Measurements from ENCODE around the gene ZNF350. TPM values are rescaled to one million over a fixed set of nuclear protein-coding genes. Genes with fewer than 3 reads are reported as not detected.
A peak's percentile ranks its signal among the peaks of the same experiment; 100 is the strongest.
"Not testable (repeated sequence)": the region's sequence is repeated elsewhere in the genome, so short reads cannot be mapped to it uniquely, and the experiment has no call there.

Gene ZNF350
- polyA plus RNA-seq, 6 donors from 2014 or later, result 24.0 to 42.2 (median 33.3) TPM

DNA sequence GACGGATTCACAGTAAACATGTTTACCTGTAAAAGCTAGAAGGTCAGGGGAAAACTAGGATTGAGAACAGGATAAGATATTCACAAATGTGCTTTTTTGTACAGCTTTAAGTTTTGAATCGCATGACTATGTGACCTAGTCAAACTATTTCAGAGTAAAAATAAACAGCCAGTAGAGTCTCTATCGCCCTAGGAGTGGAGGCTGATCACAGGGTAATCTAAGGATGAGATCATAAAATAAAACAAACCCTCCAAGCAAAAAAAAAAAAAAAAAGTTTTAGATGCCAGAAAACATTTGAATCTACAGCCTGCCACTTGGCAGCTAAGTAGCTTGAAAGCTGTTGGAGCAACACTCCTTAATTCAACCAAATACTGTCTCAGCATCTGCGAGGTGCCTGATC is 26.8 kb downstream of the ZNF350 start:
- Mint-ChIP-seq H3K27ac (no peak overlapping the region), H3K9me3 (peaks cover 28 to 96% (median 72%) of the 10 kb centered on the region in 7 donors)

DNA sequence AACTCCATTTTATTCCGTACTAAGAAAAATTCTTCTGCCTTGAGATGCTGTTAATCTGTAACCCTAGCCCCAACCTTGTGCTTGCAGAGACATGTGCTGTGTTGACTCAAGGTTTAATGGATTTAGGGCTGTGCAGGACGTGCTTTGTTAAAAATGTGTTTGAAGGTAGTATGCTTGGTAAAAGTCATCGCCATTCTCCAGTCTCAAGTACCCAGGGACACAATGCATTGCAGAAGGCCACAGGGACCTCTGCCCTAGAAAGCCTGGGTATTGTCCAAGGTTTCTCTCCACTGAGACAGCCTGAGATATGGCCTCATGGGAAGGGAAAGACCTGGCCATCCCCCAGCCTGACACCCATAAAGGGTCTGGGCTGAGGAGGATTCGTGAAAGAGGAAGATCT is 28.8 kb downstream of the ZNF350 start:
- not testable (repeated sequence) for H3K27ac Mint-ChIP-seq; DNase-seq; ATAC-seq (ENCODE audit: low read depth in 2 of 2); H3K27me3 Mint-ChIP-seq; H3K4me1 Mint-ChIP-seq
- peak overlapping the region in 1 of 8 donors; percentile 9 for H3K4me3 Mint-ChIP-seq
- peaks cover 50 to 52% of the 10 kb centered on the region in 2 donors for H3K36me3 Mint-ChIP-seq
- H3K9me3 Mint-ChIP-seq, result peaks cover 24 to 90% (median 67%) of the 10 kb centered on the region in 7 donors

More for the DNA sequence above, 26.8 kb downstream of the ZNF350 start:
- Mint-ChIP-seq H3K27me3 (no peaks in the 10 kb centered on the region), H3K4me3 (no peak overlapping the region), H3K36me3 (peaks cover 56 to 70% of the 10 kb centered on the region in 2 donors), H3K4me1 (peaks cover 0 to 4% (median 4%) of the 10 kb centered on the region in 3 donors)
- no peak for DNase-seq
- ATAC-seq (ENCODE audit: low read depth in 2 of 2), result no peak

DNA sequence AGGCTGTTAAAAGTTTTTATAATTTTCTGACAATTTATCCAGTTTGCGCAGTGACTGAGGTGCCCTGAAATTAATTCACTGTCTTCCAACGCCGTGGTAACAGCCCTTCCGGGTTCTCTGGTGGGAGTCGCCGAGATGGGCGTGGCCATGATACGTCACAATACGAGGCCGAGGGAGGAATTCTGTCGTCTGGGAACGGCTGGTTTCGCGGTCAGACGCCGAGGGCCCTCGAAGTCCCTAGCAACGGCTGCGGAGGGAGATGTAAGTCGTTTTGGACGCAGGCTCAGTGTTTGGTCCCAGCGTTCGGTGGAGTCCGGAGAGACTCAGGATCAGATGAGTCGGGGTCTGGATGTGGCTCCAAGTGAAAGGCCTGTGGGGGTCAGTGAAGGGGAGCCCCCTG is 37.7 kb downstream of the ZNF350 start:
- H3K36me3 Mint-ChIP-seq, result peaks cover 41 to 51% of the 10 kb centered on the region in 2 donors

DNA sequence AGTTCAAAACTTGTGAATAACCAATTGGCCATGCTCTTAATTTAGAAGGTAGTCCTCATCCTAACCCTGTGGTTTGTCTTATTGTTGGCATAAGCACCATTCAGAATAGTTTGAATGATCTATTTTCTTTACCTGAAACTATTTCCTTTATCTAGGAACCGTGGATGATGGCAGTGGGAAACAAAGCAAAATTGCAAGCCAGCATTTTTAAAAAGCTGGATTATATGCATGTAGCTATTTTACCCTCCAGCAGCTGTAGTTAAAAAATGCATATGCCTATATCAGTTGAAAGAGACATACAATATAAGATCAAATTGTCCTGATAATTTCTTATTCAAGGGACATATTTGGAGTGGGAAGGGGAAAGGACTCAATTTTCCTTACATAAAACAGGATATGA is 40.0 kb downstream of the ZNF350 start:
- Mint-ChIP-seq H3K4me3 (no peak overlapping the region), H3K4me1 (no peaks in the 10 kb centered on the region), H3K27me3 (no peaks in the 10 kb centered on the region), H3K9me3 (peaks cover 28 to 96% (median 87%) of the 10 kb centered on the region in 7 donors), H3K36me3 (peaks cover 55 to 66% of the 10 kb centered on the region in 2 donors), H3K27ac (no peak overlapping the region)
- ATAC-seq (ENCODE audit: low read depth in 2 of 2), result no peak
- DNase-seq, result no peak

More for the DNA sequence above, 37.7 kb downstream of the ZNF350 start:
- Mint-ChIP-seq H3K4me1 (no peaks in the 10 kb centered on the region), H3K4me3 (peak overlapping the region in 2 of 8 donors; percentile 36 to 42), H3K9me3 (peaks cover 25 to 84% (median 77%) of the 10 kb centered on the region in 7 donors), H3K27ac (no peak overlapping the region), H3K27me3 (no peaks in the 10 kb centered on the region)
- no peak for DNase-seq
- ATAC-seq (ENCODE audit: low read depth in 2 of 2), result no peak

DNA sequence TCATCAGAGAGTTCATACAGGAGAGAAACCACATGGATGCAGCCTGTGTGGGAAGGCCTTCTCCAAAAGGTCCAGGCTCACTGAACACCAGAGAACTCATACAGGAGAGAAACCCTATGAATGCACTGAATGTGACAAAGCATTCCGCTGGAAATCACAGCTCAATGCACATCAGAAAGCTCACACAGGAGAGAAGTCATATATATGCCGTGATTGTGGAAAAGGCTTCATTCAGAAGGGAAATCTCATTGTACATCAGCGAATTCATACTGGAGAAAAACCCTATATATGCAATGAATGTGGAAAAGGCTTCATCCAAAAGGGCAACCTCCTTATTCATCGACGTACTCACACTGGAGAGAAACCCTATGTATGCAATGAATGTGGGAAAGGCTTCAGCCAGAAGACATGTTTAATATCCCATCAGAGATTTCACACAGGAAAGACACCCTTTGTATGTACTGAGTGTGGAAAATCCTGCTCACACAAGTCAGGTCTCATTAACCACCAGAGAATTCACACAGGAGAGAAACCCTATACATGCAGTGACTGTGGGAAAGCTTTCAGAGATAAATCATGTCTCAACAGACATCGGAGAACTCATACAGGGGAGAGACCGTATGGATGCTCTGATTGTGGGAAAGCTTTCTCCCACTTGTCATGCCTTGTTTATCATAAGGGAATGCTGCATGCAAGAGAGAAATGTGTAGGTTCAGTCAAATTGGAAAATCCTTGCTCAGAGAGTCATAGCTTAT is 41.7 kb downstream of the ZNF350 start:
- Mint-ChIP-seq H3K9me3 (peaks cover 29 to 96% (median 88%) of the 10 kb centered on the region in 7 donors), H3K4me3 (peak overlapping the region in 1 of 8 donors; percentile 63), H3K36me3 (peaks cover 62 to 75% of the 10 kb centered on the region in 2 donors), H3K27ac (no peak overlapping the region), H3K4me1 (no peaks in the 10 kb centered on the region), H3K27me3 (no peaks in the 10 kb centered on the region)
- DNase-seq (no peak), ATAC-seq (ENCODE audit: low read depth in 2 of 2) (no peak)

DNA sequence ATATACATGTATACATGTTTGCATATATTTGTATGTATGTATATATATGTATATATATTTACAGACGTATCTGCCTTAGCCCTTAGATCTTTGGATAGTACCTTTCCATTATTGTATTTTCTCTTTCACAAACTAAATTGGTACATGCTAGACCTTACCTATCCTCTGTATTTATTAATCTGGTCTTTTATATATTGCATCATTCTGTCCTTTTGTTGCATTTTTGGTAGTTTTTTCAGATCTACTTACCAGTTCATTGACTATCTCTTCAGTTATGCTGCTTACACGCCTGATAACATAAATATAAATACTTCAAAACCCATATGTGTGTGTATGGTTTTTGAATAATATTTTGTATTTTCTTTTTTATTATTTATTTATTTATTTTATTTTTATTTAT is 47.7 kb downstream of the ZNF350 start:
- Mint-ChIP-seq H3K27ac (no peak overlapping the region), H3K4me3 (no peak overlapping the region), H3K9me3 (peaks cover 19 to 92% (median 81%) of the 10 kb centered on the region in 7 donors), H3K36me3 (peaks cover 88 to 90% of the 10 kb centered on the region in 2 donors), H3K27me3 (no peaks in the 10 kb centered on the region), H3K4me1 (peaks cover 0 to 2% (median 0%) of the 10 kb centered on the region in 3 donors)
- DNase-seq (no peak), ATAC-seq (ENCODE audit: low read depth in 2 of 2) (no peak)

DNA sequence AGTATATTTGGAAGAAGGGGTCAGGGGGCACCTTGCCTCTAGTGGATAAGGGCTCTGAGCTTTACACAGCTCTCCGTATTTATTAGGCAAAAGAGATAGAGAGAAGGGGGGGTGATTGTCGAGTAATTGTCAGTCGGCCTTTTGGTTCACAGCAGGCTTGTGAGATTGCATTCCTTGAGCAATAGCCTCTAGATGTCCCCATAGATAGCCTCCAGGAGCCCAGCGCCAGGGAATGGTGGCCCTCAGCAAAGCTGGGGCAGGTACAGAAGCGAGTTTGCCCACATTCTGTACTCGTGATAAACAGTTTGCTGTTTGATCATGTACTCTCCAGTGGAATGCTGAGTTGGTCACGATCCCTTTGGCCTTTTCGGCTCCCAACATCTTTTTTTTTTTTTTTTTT is 54.7 kb downstream of the ZNF350 start:
- DNase-seq (no peak), ATAC-seq (ENCODE audit: low read depth in 2 of 2) (no peak)
- H3K4me1 Mint-ChIP-seq, result peaks cover 17 to 28% (median 25%) of the 10 kb centered on the region in 3 donors
- peak overlapping the region in 1 of 8 donors; percentile 35 for H3K4me3 Mint-ChIP-seq
- peaks cover 53 to 59% of the 10 kb centered on the region in 2 donors for H3K36me3 Mint-ChIP-seq
- no peak overlapping the region for H3K27ac Mint-ChIP-seq
- H3K27me3 Mint-ChIP-seq, result no peaks in the 10 kb centered on the region
- H3K9me3 Mint-ChIP-seq, result peaks cover 10 to 74% (median 37%) of the 10 kb centered on the region in 7 donors

DNA sequence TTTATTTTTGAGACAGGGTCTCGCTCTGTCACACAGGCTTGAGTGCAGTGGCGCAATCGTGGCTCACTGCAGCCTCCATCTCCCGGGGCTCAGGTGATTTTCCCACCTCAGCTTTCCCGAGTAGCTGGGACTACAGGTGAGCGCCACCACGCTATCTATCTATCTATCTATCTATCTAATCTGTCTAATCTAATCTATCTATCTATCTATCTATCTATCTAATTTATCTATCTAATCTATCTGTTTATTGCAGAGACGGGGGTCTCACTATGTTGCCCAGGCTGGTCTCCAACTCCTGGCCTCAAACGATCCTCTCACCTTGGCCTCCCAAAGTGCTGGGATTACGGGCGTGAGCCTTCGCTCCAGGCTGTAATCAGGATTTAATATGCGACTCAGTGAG is 58.8 kb downstream of the ZNF350 start:
- Mint-ChIP-seq H3K9me3 (peaks cover 9 to 73% (median 50%) of the 10 kb centered on the region in 7 donors), H3K27me3 (no peaks in the 10 kb centered on the region), H3K4me1 (peaks cover 21 to 37% (median 33%) of the 10 kb centered on the region in 3 donors), H3K4me3 (peak overlapping the region; percentile 95 to 100 (median 98)), H3K27ac (peak overlapping the region in 5 of 6 donors; percentile 8 to 97 (median 89)), H3K36me3 (peaks cover 42 to 43% of the 10 kb centered on the region in 2 donors)
- DNase-seq (no peak), ATAC-seq (ENCODE audit: low read depth in 2 of 2) (no peak)

DNA sequence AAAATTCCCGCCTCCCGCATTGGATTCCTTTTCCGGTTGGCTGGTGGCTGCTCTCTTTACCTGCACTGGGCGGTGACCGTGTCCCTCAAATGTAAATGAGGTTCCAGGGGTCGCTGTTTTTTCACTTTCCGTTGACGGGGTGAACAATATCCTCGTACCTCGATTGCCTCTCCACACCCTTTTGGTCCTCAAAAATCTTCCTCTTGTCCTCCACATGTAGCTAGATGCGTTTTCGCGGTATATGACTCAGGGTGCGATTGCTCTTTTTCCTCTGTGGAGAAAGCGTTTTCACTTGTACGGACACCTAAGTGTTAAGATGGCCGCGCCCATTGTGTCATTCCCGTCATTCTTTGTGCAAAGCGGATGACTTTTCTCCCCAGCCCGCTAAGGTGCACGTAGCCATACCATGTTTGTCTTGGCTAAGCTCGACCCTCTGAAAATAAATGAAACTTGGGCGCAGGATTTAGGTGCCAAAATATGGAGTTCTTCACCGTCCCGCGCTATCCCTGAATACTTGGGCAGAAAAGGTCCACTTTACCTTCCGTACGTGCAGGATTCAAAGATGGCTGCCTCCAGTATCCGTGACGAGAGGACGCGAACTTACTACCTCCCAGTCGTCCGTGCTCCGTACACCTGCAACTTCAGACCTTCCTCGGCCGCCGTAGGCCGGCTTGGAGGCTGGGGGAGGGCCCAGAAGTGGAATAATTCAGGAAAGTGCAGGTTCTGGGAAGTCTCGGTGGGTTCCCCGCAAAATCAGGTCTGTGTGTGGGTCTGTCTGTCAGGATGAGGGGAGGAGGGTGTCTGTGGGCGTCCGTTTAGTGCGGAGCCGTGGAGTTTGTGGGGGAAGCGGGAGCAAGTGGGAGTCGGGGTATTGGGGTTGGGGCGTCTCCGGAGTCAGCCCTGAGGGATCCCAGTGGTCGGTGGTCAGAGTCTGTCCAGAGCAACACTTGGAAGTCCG is 59.6 kb downstream of the ZNF350 start, which contains the start of gene ZNF613:
Gene ZNF613, plus strand, starts transcription at position 689 of the 958 bp plus-strand sequence. CDS start 8,749 bp downstream, outside the sequence.
- Mint-ChIP-seq H3K27me3 (no peaks in the 10 kb centered on the region), H3K36me3 (peaks cover 43% of the 10 kb centered on the region in 2 donors), H3K4me3 (peak within 1 kb of the TSS; percentile 95 to 100 (median 98)), H3K9me3 (peaks cover 9 to 74% (median 56%) of the 10 kb centered on the region in 7 donors), H3K4me1 (peaks cover 21 to 37% (median 33%) of the 10 kb centered on the region in 3 donors), H3K27ac (peak within 1 kb of the TSS; percentile 89 to 98 (median 92))
- ATAC-seq (ENCODE audit: low read depth in 2 of 2) (peak; percentile 84 to 89), DNase-seq (peak; percentile 85)

DNA sequence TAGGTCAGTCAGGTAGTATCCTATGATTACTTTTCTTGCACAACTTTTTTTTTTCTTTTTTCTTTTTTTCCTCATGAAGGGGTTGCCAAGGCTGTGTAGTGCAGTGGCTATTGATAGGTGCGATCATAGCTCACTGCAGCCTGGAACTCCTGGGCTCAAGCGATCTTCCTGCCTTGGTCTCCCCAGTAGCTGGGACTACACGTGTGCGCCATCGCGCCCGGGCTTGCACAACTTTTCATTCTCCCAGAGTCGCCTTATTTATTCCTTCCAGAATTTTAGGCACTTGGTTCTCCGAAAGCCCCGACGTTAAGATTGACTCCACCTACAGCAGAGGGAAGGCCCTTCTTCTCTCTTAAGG is 60.2 kb downstream of the ZNF350 start:
- H3K27me3 Mint-ChIP-seq, result no peaks in the 10 kb centered on the region
- H3K4me1 Mint-ChIP-seq, result peaks cover 21 to 34% (median 33%) of the 10 kb centered on the region in 3 donors
- ATAC-seq (ENCODE audit: low read depth in 2 of 2) (no peak), DNase-seq (no peak)
- peaks cover 4 to 74% (median 59%) of the 10 kb centered on the region in 7 donors for H3K9me3 Mint-ChIP-seq
- peak overlapping the region in 5 of 6 donors; percentile 89 to 98 (median 96) for H3K27ac Mint-ChIP-seq
- peaks cover 42 to 43% of the 10 kb centered on the region in 2 donors for H3K36me3 Mint-ChIP-seq
- peak overlapping the region; percentile 95 to 100 (median 98) for H3K4me3 Mint-ChIP-seq

DNA sequence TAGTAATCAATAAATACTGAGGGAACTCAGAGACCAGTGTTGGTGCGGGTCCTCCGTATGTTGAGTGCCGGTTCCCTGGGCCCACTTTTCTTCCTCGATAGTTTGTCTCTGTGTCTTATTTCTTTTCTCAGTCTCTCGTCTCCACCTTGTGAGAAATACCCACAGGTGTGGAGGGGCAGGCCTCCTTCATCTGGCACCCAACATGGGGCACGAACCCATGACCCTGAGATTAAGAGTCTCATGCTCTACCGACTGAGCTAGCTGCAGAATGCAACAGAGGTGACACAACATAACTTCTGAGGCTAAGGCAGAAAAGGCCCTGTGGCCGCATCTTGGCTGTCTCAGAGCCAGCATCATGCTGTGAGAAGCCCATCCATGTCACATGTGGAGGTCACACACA is 64.7 kb downstream of the ZNF350 start:
- Mint-ChIP-seq H3K27me3 (no peaks in the 10 kb centered on the region), H3K4me3 (no peak overlapping the region), H3K4me1 (peaks cover 7 to 9% (median 7%) of the 10 kb centered on the region in 3 donors), H3K27ac (no peak overlapping the region), H3K9me3 (peaks cover 8 to 97% (median 82%) of the 10 kb centered on the region in 7 donors), H3K36me3 (peaks cover 27 to 31% of the 10 kb centered on the region in 2 donors)
- ATAC-seq (ENCODE audit: low read depth in 2 of 2), result no peak
- no peak for DNase-seq

DNA sequence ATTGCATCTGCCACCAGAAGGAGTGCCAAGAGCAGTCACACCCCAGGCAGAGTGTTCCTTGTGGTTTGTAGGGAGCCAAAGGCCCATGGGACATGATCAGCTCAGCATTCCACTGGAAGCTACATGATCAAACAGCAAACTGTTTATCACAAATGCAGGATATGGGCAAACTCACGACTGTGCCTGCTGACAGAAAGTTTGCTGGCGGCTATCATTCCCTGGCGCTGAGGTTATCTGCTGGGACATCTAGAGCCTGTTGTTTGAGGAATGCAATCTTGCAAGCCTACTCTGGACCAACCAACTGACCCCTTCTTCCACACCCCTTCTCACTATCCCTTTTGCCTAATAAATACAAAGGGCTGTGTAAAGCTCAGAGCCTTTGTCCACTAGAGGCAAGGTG is 67.0 kb downstream of the ZNF350 start:
- Mint-ChIP-seq H3K4me3 (peak overlapping the region in 1 of 8 donors; percentile 33), H3K4me1 (peaks cover 4 to 6% (median 5%) of the 10 kb centered on the region in 3 donors), H3K27ac (peak overlapping the region in 1 of 6 donors; percentile 54), H3K36me3 (peaks cover 31 to 38% of the 10 kb centered on the region in 2 donors), H3K27me3 (no peaks in the 10 kb centered on the region), H3K9me3 (peaks cover 18 to 95% (median 79%) of the 10 kb centered on the region in 7 donors)
- ATAC-seq (ENCODE audit: low read depth in 2 of 2), result no peak
- DNase-seq, result no peak

DNA sequence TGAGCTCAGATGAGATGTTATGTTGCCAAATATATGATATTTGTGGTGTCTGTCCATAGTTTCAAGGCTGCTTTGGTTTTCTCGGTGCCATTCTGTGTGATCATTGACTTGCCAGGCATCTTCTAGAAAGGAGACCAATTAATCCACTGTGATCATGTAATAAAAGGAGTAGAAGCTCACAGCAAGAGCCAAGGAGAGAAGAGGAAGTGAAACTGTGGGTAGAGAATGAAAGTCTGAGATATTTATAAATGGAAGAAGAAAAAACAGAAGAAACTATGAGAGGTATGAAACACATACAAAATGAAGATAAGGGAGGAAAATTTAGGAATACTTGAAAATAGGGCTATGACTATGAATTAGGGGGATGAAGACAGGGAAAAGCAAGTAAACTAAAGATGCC is 70.5 kb downstream of the ZNF350 start:
- Mint-ChIP-seq H3K9me3 (peaks cover 26 to 90% (median 76%) of the 10 kb centered on the region in 7 donors), H3K27me3 (no peaks in the 10 kb centered on the region)

More for the DNA sequence above, 70.5 kb downstream of the ZNF350 start:
- DNase-seq (no peak), ATAC-seq (ENCODE audit: low read depth in 2 of 2) (no peak)
- H3K4me1 Mint-ChIP-seq, result peaks cover 4 to 6% (median 5%) of the 10 kb centered on the region in 3 donors
- H3K36me3 Mint-ChIP-seq, result peaks cover 24 to 48% of the 10 kb centered on the region in 2 donors
- H3K27ac Mint-ChIP-seq, result no peak overlapping the region
- H3K4me3 Mint-ChIP-seq, result peak overlapping the region in 1 of 8 donors; percentile 21
